GM12874 (cell line): Measurements from ENCODE around the gene PIK3R2.

Source experiments
- CTCF ChIP-seq: IDR thresholded peaks from 2 replicates; pipeline ENCODE4 v1.5.1; 2011; ENCODE audit warnings: low read depth, mild to moderate bottlenecking, control low read depth, low read length, moderate library complexity; ENCODE audit not compliant: insufficient read depth

The PIK3R2 gene

GRCh38 chr19:18216789-18217188, 63.8 kb downstream of the PIK3R2 start:
- no peak for TF ChIP-seq CTCF

DNA sequence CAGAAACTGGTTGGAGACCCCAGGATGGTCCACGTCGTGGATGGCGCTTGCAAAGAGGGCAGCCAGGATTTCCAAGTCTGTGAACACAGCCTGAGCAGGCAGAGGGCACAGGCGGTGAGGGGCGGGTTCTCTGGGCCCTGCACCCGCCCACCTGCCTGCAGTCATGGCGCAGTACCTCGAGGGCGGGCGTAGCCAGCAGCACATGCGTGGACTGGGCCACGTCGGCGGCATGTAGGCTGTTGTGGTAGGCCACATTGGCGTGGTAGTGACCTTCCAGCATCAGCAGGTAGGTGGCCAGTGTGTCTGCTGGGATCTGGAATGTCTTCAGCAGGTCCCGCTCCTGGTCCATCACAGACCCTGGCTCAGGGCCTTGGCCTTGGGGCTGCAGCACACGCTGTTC, 65.2 kb downstream of the PIK3R2 start:
- TF ChIP-seq CTCF = no peak

DNA sequence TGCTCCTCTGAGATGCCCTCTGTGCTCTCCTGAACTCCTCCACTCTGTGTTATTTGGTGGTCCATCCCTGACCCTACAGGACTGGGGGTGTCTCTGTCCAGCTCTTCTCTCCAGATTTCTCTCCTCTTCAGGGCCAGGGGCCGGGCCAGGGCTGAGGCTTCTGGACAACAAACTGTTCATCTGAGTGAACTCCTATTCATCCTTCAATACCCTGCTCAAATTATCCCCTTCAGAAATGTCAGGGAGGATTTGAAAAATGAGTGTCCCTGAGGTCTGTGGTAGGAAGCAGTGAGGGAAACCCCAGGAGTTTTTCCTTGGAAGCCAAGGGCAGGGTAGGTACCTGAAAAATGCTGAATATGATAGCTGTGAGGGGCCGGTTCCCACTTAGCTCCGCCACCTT, 65.6 kb downstream of the PIK3R2 start:
- TF ChIP-seq CTCF = no peak
